Subcutaneous adipose tissue (tissue), 4 donors: ENCODE results near the gene DNTT. TPM values are rescaled to one million over a fixed set of nuclear protein-coding genes. Genes with fewer than 3 reads are reported as not detected.

ENCODE experiments used
- total RNA-seq, 4 donors: library from RNA; depleted of rRNA; stranded (reverse); fragments of >200 nt; gene quantifications; one replicate each; pipeline ENCODE4 v1.1.0, GENCODE V29; 2016
- TF ChIP-seq, protein P1 (sequence below): fragments of 450-650 bp; IDR thresholded peaks from one replicate; pipeline ENCODE4 v1.5.1; 2016; ENCODE audit warnings: low read depth, mild to moderate bottlenecking, control low read depth, antibody characterized with exemption, moderate library complexity

Gene DNTT
- total RNA-seq, 4 donors from 2014 or later: not detected

DNA sequence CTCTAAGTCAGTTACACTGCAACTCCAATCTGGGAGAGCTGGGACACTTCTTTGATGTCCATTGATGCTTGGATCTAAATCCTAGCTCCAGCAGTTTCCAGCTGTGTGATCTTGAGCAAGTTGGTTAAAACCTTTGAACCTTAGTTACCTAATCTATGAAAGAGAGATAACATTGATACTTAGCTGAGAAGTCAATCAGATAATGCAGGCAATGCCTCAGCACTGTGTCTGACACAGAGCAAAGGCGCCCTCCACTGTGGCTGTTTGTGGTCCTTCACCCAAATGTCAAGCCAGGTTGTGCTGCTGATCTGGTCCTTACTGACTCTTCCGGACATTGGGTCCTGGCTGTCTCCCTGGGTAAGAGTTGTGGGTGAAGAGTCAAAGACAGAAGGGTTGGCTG, 20.2 kb downstream of the DNTT start:
- TF ChIP-seq, protein P1, sequence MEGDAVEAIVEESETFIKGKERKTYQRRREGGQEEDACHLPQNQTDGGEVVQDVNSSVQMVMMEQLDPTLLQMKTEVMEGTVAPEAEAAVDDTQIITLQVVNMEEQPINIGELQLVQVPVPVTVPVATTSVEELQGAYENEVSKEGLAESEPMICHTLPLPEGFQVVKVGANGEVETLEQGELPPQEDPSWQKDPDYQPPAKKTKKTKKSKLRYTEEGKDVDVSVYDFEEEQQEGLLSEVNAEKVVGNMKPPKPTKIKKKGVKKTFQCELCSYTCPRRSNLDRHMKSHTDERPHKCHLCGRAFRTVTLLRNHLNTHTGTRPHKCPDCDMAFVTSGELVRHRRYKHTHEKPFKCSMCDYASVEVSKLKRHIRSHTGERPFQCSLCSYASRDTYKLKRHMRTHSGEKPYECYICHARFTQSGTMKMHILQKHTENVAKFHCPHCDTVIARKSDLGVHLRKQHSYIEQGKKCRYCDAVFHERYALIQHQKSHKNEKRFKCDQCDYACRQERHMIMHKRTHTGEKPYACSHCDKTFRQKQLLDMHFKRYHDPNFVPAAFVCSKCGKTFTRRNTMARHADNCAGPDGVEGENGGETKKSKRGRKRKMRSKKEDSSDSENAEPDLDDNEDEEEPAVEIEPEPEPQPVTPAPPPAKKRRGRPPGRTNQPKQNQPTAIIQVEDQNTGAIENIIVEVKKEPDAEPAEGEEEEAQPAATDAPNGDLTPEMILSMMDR: no peak

DNA sequence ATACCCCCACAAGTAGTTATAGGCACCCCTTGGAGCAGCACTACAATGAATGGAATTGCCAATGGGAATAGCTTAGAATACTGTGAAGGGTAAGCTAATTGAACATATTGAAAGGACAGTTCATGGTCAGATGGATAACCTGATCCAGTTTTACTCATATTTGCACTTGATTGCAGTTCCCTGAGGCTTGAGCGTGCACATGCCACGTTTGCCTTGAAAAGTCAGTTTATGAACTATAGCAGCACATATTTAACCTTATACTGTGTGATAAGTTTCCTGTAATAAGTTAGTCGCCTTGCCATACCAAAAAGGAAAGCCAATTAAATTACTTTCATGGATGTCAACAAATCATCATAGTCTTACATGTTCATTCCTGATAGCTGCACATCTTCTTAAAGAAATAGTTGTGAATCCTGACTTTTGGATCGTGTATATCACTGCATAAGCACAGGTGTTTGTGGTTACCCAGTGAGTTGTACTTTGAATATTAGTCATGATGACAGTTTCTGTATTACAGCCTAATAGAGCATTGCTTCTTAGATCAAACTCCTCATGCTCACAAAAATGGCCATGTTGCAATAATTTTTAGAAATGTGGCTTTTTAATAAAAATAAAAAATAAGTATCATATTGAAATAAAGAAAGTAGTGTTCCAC, 21.6 kb downstream of the DNTT start:
- TF ChIP-seq, protein P1: no peak

DNA sequence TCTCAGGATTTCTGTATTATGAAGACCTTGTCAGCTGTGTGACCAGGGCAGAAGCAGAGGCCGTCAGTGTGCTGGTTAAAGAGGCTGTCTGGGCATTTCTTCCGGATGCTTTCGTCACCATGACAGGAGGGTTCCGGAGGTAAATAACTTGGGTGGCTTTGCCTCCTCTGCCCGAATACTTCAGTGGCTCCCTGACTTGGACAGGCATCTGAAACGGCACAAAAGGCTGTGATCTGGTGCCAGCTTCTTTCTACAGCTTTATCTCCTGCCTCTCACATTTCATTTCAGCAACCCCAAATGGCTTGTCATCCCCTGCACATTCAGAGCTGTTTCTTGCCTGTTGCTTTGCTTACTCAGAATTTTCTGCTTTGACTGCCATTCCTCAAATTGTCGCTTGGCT, 23.2 kb downstream of the DNTT start:
- TF ChIP-seq, protein P1: no peak

DNA sequence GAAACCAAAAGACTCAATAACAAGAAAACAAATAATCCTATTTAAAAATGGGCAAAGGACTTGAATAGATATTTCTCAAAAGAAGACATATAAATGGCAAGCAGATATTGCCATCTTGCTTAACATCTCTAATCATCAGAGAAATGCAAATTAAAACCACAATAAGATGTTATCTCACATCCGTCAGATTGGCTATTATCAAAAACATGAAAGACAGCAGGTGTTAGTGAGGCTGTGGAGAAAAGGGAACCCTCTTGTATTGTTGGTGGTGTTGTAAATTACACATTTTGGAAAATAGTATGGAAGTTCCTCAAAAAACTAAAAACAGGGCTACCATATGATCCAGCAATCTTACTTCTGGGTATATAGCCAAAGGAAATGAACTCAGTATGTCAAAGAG, 28.9 kb downstream of the DNTT start:
- TF ChIP-seq, protein P1: no peak

DNA sequence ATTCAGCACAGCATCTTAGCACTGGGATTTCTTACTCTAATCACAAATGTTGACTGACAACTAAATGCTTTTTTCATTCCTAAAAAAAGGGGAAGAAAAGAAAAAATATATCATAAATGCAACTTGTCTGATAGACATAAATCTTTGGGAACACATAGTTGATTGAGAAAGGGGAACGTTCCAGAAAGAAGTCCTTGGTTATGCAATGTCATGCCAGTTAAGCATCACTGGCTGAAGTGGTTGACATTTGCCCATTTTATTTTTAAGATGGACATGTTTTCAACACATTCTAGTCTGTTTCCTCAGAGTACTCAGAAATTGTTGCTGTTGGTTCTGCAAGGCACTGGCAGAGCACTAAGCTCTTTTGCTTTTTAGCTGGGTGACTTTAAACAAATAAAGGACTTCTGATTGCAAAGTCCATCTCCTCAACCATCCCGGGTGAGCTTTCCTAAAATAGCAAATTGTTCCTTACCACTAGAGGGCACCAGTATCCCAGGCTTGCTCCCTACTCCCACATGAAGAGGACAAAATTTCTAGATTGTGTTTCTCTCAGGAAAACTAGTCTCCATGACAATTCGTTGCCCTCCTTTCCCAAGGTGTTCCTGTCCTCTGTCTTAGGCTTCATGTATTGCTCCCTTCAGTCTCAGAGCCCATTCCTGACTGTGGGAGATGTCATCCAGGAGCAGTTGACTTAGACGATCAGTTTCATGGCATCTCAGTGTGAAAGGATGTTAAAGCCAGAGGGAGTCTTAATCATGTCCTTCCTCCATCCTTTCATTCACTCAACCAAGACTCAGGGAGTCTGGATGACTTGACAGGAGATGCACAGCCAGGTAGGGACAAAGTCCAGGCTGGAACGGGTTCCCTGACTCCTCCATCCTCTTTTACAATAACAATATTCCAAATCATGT, 30.6 kb downstream of the DNTT start:
- TF ChIP-seq, protein P1: no peak

DNA sequence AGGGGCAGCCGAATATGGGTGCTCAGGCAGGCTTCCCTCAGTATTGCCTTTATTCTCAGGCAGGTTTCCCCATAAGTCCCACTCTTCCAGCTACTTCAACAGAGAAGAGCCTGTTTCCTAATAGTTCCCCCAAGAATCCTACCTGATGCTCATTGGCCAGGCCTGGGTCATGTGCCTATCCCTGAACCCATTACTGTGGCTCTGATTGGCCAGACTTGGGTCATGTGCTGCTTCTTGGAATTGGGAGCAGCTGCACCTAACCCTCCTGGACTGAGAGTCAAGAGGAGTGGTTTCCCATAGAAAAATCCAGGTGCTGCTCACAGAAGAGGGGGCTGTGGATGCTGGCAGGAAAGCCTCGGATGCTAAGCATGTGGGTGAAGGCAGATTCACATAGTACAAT, 32.9 kb downstream of the DNTT start:
- TF ChIP-seq, protein P1: no peak

DNA sequence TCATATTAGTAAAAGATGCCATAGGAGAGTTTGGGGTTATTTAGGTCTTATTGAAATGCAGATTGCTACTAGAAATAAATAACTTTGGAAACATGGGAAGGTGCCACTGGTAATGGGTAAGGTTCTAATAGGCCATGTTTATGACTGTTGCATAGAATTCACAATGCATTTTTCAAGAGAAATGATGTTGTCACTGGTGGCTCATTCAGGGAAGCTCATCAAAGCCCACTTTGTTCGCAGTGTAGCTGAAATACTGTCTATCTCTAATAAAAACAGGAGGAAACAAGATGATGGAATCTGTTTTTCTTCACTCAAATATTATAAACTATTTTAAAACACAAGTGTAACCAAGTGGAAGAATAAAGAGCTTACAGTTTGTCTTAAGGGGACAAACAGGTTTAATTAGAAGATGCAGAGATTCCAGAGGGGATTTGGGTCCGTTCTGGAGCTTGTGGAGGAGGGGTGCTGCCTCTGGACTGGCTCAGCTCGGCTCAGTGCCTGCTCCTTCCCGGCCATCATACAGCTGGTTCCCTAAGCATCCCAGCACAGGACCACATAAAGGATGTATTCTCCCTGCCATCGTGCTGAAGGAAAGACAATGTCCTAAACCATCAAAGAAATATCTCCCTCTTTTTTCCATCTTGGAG, 34.2 kb downstream of the DNTT start:
- TF ChIP-seq, protein P1: no peak
